GM06990 (cell line): ENCODE results near the gene CCSER2.

ENCODE experiments used
- DNase-seq: peaks from one replicate; pipeline ENCODE4 v3.0.0-alpha.2; 2011; ENCODE audit not compliant: insufficient read length; ENCODE audit errors: extremely low read depth
- H3K27me3 ChIP-seq: replicated peaks from 2 replicates; pipeline ENCODE4 v1.6.0; 2011; ENCODE audit warnings: low read length; ENCODE audit not compliant: control insufficient read depth, insufficient read depth
- H3K36me3 ChIP-seq: 2 replicates; pipeline ENCODE4 v1.5.1; 2011; ENCODE audit warnings: low read length; ENCODE audit not compliant: control insufficient read depth, insufficient read depth
- H3K4me3 ChIP-seq: replicated peaks from 2 replicates; pipeline ENCODE4 v1.5.1; 2011; ENCODE audit warnings: low read depth, mild to moderate bottlenecking, control low read depth, low read length
- TF ChIP-seq, protein P1 (sequence below): IDR thresholded peaks from 2 replicates; pipeline ENCODE4 v1.5.1; 2011; ENCODE audit warnings: low read length, control low read depth, mild to moderate bottlenecking, inconsistent platforms; ENCODE audit not compliant: insufficient read depth, poor library complexity, severe bottlenecking

The CCSER2 gene

DNA sequence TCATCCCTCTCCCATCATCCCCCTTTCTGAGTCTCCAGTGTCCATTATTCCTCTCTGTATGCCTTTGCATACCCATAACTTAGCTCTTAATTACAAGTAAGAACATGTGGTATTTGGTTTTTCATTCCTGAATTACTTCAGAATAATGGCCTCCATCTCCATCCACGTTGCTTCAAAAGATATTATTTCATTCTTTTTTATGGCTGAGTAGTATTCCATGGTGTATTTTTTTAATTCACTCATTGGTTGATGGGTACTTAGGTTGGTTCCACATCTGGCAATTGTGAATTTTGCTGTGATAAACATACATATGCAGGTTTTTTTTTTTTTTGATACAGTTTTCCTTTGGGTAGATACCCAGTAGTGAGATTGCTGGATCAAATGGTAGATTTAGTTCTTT is 40.4 kb downstream of the CCSER2 start:
- DNase-seq: no peak

DNA sequence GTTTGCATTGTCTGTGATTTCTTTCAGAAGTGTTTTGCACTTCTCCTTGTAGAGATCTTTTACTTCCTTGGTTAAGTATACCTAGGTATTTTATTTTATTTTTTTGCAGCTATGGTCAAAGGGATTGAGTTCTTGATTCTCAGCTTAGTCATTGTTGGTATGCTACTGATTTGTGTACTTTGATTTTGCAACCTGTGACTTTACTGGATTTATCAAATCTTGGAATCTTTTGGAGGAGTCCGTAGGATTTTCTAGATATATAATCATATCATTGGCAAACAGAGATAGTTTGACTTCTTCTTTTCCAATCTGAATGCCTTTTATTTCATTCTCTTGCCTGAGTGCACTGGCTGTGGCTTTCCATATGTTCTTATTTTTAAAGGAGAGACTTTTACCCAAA is 41.9 kb downstream of the CCSER2 start:
- Histone ChIP-seq H3K36me3 (no peaks in the 10 kb centered on the region), H3K4me3 (no peak overlapping the region), H3K27me3 (no peaks in the 10 kb centered on the region)
- TF ChIP-seq, protein P1, sequence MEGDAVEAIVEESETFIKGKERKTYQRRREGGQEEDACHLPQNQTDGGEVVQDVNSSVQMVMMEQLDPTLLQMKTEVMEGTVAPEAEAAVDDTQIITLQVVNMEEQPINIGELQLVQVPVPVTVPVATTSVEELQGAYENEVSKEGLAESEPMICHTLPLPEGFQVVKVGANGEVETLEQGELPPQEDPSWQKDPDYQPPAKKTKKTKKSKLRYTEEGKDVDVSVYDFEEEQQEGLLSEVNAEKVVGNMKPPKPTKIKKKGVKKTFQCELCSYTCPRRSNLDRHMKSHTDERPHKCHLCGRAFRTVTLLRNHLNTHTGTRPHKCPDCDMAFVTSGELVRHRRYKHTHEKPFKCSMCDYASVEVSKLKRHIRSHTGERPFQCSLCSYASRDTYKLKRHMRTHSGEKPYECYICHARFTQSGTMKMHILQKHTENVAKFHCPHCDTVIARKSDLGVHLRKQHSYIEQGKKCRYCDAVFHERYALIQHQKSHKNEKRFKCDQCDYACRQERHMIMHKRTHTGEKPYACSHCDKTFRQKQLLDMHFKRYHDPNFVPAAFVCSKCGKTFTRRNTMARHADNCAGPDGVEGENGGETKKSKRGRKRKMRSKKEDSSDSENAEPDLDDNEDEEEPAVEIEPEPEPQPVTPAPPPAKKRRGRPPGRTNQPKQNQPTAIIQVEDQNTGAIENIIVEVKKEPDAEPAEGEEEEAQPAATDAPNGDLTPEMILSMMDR: no peak
- no peak for DNase-seq

More for the DNA sequence above, 40.4 kb downstream of the CCSER2 start:
- Histone ChIP-seq H3K4me3 (no peak overlapping the region), H3K27me3 (no peaks in the 10 kb centered on the region), H3K36me3 (no peaks in the 10 kb centered on the region)
- TF ChIP-seq, protein P1: no peak

DNA sequence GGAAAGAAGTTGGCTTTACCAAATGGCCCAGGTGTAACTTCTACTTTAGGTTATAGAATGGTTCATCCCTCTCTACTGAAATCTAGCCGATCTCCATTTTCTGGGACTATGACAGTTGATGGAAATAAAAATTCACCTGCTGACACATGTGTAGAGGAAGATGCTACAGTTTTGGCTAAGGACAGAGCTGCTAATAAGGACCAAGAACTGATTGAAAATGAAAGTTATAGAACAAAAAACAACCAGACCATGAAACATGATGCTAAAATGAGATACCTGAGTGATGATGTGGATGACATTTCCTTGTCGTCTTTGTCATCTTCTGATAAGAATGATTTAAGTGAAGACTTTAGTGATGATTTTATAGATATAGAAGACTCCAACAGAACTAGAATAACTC is 43.6 kb downstream of the CCSER2 start:
- no peak overlapping the region for H3K4me3 ChIP-seq
- TF ChIP-seq, protein P1: no peak
- H3K27me3 ChIP-seq: no peaks in the 10 kb centered on the region
- DNase-seq: no peak
- H3K36me3 ChIP-seq: no peaks in the 10 kb centered on the region

DNA sequence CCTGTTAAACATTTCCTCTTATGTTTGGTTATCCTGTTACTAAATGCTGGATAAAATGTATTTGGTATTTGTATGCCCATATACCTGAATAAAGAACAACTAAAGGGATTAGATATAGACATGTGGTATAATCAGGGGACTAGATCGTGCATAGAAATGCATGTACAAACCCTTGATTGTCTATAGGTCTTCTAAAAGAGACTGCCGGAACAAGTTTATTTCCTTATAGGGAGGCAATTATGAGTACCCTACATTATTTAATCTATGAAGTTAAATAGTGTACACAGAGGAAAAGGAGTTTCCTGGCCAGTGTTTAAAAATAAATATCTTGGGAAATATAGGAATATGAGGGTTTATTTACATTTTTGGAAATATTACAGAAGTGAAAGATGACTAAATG is 44.6 kb downstream of the CCSER2 start:
- TF ChIP-seq, protein P1: no peak
- Histone ChIP-seq H3K27me3 (no peaks in the 10 kb centered on the region), H3K4me3 (no peak overlapping the region), H3K36me3 (no peaks in the 10 kb centered on the region)
- no peak for DNase-seq

DNA sequence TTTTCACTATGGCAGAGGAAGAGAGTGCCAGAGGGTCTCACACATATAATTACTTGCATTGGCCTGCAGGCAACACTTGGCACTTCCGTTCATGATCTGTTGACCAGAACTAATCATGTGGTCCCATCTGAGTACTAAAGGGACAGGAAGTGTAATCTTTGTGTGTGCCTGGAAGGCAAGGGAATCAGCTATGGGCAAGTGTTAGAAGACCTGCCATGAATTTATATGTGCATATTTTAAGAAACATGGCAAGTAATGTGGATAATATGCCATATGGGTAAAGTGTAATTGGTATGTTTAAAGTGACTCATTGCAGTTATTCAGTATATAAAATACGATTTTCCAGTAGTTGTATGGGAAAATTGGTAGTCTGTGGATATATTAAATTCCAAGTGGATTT is 46.1 kb downstream of the CCSER2 start:
- Histone ChIP-seq H3K36me3 (no peaks in the 10 kb centered on the region), H3K27me3 (no peaks in the 10 kb centered on the region), H3K4me3 (no peak overlapping the region)
- no peak for DNase-seq
- TF ChIP-seq, protein P1: no peak

DNA sequence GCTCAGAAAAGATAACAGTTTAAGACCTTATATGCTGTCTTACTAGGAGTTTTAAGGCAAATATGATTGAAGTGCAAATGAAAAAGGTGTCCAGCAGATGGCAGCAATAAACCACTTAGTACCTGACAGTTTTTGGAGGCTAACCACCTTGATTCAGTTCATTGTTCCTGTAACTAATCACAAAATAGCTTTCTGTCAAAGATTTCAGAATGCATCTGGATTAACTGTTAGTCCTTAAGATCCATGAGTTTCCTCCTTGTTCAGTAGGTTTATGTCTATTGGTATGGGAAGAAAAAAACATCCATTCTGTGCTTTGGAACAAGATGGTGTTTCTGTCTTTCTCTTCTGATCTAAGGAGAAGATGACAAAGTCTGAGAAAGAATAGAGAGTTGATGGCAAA is 46.6 kb downstream of the CCSER2 start:
- peak; percentile 31 for DNase-seq
- TF ChIP-seq, protein P1: peak; percentile 51
- no peak overlapping the region for H3K4me3 ChIP-seq
- no peaks in the 10 kb centered on the region for H3K36me3 ChIP-seq
- H3K27me3 ChIP-seq: no peaks in the 10 kb centered on the region
